Muscle layer of duodenum (tissue), 2 donors: ENCODE data around the gene DTX3.

ENCODE experiments used
- H3K27ac ChIP-seq: one replicate; pipeline ENCODE4 v1.7.0; 2013; ENCODE audit warnings: mild to moderate bottlenecking, low read length
- H3K27me3 ChIP-seq: one replicate; pipeline ENCODE4 v1.7.0; 2013; ENCODE audit warnings: low read depth, mild to moderate bottlenecking, control low read depth, low read length
- H3K36me3 ChIP-seq, 2 donors: one replicate each; pipeline ENCODE4 v1.7.0; 2013; ENCODE audit warnings: low read length in 2 of 2, control low read depth in 1 of 2, mild to moderate bottlenecking in 1 of 2; ENCODE audit not compliant: insufficient read depth in 2 of 2, control insufficient read depth in 1 of 2
- H3K4me1 ChIP-seq, 2 donors: one replicate each; pipeline ENCODE4 v1.7.0; 2013; ENCODE audit warnings: low read length in 2 of 2, mild to moderate bottlenecking in 2 of 2, control low read depth in 1 of 2, moderate library complexity in 1 of 2; ENCODE audit not compliant: insufficient read depth in 2 of 2, control insufficient read depth in 1 of 2
- H3K4me3 ChIP-seq, 2 donors: one replicate each; pipeline ENCODE4 v1.7.0; 2013; ENCODE audit warnings: low read length in 2 of 2, low read depth in 1 of 2, mild to moderate bottlenecking in 1 of 2
- H3K9me3 ChIP-seq, 2 donors: one replicate each; pipeline ENCODE4 v1.7.0; 2013; ENCODE audit warnings: low read length in 2 of 2, control low read depth in 1 of 2, mild to moderate bottlenecking in 1 of 2; ENCODE audit not compliant: control insufficient read depth in 1 of 2
- donor health status: healthy.

The DTX3 gene

GRCh38 chr12:57593187-57593586 lies 11.4 kb upstream of the DTX3 start:
- Histone ChIP-seq H3K9me3 (no peaks in the 10 kb centered on the region), H3K27ac (no peak overlapping the region), H3K4me1 (peaks cover 9 to 18% of the 10 kb centered on the region in 2 donors), H3K4me3 (no peak overlapping the region), H3K36me3 (peaks cover 8 to 16% of the 10 kb centered on the region in 2 donors), H3K27me3 (no peaks in the 10 kb centered on the region)

DNA sequence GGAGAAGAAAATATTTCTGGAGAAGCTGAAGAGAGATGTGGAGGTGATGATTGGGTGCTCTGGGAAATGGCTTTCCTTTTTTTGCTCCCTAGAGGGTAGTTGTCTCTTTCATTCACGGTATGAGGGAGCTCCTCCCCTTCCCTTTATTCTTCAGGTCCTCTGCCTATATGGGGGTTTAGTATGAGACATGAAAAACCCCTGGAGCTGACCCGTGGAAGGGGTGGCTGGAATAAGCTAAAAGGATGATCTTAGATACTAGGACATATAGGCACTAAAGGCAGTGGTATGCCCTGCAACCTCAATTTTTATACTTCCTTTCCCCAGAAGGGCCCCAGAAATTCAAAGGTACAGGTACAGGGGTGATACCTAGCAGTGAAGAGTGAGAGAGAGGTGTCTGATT lies 4.2 kb upstream of the DTX3 start:
- peaks cover 47 to 54% of the 10 kb centered on the region in 2 donors for H3K36me3 ChIP-seq
- no peak overlapping the region for H3K4me3 ChIP-seq
- H3K9me3 ChIP-seq, result no peaks in the 10 kb centered on the region
- peaks cover 6 to 12% of the 10 kb centered on the region in 2 donors for H3K4me1 ChIP-seq
- H3K27ac ChIP-seq, result no peak overlapping the region
- no peaks in the 10 kb centered on the region for H3K27me3 ChIP-seq

- peaks cover 9 to 28% of the 10 kb centered on the region in 2 donors for H3K4me1 ChIP-seq
- H3K27me3 ChIP-seq, result no peaks in the 10 kb centered on the region
- H3K9me3 ChIP-seq, result no peaks in the 10 kb centered on the region
- H3K36me3 ChIP-seq, result peaks cover 38 to 54% of the 10 kb centered on the region in 2 donors
- no peak overlapping the region for H3K4me3 ChIP-seq
- H3K27ac ChIP-seq, result no peak overlapping the region
Measured at GRCh38 chr12:57602544-57602943, 2.1 kb upstream of the DTX3 start.

GRCh38 chr12:57603324-57603723 lies 1.3 kb upstream of the DTX3 start:
- Histone ChIP-seq H3K27me3 (no peaks in the 10 kb centered on the region), H3K4me1 (peaks cover 9 to 28% of the 10 kb centered on the region in 2 donors), H3K27ac (peak overlapping the region; percentile 34), H3K4me3 (peak overlapping the region in 1 of 2 donors; percentile 86), H3K36me3 (peaks cover 38 to 57% of the 10 kb centered on the region in 2 donors), H3K9me3 (no peaks in the 10 kb centered on the region)

DNA sequence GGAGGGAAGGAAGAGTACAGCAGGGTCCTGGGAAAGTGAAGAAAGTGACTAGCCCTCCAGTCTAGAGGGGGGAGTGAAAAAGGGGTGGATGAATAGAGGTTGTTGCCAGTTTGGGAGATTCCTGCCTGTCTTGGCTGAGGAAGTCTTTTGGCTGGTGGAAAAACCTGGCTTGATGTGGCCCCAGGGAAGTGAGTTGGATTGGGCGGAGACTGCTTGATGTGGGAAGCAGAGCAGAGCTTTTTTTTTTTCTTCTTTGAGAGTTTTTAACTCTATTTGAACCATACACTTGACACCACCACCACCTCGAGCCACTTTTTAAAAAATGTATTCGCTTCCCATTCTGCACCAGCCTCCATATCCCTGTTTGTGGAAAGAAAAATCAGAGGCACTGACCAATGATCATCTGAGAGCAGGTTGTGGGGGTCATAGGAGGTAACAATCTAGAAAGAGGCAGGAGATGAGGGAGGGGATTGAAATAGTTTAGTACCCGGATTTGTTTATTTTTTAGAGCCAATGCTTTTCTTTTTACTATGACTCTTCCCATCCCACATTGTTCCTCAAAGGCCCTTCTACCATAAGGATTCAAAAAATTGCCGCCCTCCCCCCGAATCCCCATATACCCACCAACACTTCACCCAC lies 690 bp upstream of the DTX3 start:
- H3K27ac ChIP-seq, result peak overlapping the region; percentile 85
- no peaks in the 10 kb centered on the region for H3K9me3 ChIP-seq
- H3K4me3 ChIP-seq, result peak overlapping the region; percentile 74 to 86
- H3K4me1 ChIP-seq, result peaks cover 9 to 29% of the 10 kb centered on the region in 2 donors
- no peaks in the 10 kb centered on the region for H3K27me3 ChIP-seq
- H3K36me3 ChIP-seq, result peaks cover 33 to 55% of the 10 kb centered on the region in 2 donors

DNA sequence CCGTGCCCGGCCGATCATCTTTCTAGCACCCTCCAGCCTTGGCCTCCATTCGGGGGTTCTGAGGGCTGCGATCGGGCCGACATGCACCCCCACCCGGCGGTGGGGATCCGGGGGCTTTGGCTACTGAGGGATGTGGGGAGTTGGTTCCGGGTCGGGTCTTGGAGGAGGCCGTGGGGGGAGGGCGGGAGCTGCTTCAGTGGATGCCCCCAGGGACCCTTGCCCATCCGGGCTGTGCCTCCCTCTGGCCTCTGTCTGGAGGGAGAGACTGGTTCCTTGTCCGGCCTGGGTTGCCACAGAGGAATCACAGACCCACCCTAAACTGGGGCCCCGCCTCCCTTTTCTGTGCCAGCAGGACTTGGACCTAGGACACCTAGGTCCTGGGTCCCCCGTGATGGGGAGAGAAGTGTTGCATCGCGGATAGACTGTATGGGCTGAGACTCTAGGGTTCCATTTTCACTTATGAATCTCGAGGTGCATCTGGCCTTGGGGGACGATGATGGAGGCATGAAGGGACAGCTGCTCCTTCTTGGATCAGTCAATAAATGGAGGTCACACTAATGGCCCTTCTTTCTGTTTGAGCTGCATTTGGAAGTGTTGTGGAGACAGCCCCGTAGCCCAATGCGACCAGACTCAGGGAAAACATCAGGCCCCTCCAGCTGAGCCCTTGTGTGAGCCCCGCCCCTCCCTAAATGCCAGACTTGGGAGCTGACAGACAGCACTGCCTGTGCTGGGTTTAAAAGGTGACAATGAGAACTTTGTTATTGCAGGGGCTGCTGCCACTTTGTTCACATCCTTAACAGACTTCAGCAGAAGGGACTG lies 577 bp downstream of the DTX3 start:
- Histone ChIP-seq H3K4me1 (peaks cover 9 to 41% of the 10 kb centered on the region in 2 donors), H3K9me3 (no peaks in the 10 kb centered on the region), H3K27ac (peak overlapping the region; percentile 16), H3K4me3 (peak overlapping the region; percentile 64 to 86), H3K36me3 (peaks cover 22 to 42% of the 10 kb centered on the region in 2 donors), H3K27me3 (no peaks in the 10 kb centered on the region)

DNA sequence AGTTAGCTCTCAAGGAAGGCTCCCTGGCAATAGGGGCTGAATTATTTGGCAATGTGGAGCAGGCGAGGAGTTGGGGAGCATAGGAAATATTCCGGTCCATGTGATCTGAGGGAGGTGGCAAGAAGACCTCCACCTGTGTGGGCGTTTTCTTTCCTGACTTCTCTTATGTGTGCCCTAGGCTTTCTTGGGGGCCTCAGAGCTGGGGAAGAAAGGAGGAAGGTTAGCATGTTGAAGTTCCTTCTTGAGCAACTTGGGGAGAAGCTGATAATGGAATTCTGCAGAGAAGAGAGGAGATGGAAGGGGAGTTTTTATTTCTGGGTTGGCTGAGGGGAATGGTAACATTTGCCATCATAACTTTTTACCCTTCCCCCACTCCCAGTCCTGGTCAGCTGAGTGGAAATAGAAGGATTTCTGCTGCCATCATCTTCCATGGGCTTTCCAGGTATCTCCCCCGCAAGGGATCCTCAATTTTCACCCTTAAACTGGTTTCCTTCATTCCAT lies 1.2 kb downstream of the DTX3 start:
- Histone ChIP-seq H3K9me3 (no peaks in the 10 kb centered on the region), H3K27me3 (peaks cover 3% of the 10 kb centered on the region), H3K4me1 (peaks cover 9 to 46% of the 10 kb centered on the region in 2 donors), H3K36me3 (peaks cover 16 to 35% of the 10 kb centered on the region in 2 donors), H3K4me3 (peak overlapping the region; percentile 64 to 86), H3K27ac (peak overlapping the region; percentile 16)

DNA sequence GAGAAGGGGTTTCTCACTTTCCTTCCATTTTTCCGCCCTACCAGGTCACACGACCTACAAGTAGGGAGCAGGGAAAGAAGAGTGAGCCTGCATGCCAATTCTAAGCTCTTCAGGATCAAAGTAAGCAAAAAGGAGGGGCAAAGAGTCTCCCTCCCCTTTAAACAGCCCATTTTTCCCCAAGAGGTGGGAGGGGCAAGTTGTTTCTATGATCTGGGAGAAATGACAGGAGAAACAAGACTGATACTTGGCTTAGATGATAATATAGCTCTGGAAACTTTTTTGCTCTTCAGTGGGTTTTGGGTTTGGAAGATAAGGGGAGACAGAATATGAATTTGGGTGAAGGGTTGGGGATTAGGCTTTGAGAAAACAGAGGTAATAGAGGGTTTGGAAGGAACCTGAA lies 1.8 kb downstream of the DTX3 start:
- no peak overlapping the region for H3K27ac ChIP-seq
- peaks cover 9 to 51% of the 10 kb centered on the region in 2 donors for H3K4me1 ChIP-seq
- H3K9me3 ChIP-seq, result no peaks in the 10 kb centered on the region
- no peak overlapping the region for H3K4me3 ChIP-seq
- H3K27me3 ChIP-seq, result peaks cover 8% of the 10 kb centered on the region
- H3K36me3 ChIP-seq, result peaks cover 12 to 31% of the 10 kb centered on the region in 2 donors

DNA sequence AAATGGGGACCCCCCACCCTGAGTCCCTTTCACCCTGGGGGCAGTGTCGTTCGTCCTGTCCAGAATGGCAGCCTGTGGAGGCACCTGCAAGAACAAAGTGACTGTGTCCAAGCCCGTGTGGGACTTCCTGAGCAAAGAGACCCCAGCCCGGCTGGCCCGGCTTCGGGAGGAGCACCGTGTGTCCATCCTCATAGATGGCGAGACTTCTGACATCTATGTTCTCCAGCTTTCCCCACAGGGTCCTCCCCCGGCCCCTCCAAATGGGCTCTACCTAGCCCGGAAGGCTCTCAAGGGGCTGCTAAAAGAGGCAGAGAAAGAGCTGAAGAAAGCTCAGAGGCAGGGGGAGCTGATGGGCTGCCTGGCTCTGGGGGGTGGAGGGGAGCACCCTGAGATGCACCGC lies 2.2 kb downstream of the DTX3 start:
- H3K27me3 ChIP-seq, result peaks cover 8% of the 10 kb centered on the region
- H3K9me3 ChIP-seq, result no peaks in the 10 kb centered on the region
- H3K4me3 ChIP-seq, result no peak overlapping the region
- H3K27ac ChIP-seq, result no peak overlapping the region
- H3K36me3 ChIP-seq, result peaks cover 8 to 26% of the 10 kb centered on the region in 2 donors
- H3K4me1 ChIP-seq, result peaks cover 9 to 52% of the 10 kb centered on the region in 2 donors

GRCh38 chr12:57607958-57608663 lies 3.5 kb downstream of the DTX3 start:
- peaks cover 9 to 65% of the 10 kb centered on the region in 2 donors for H3K4me1 ChIP-seq
- H3K4me3 ChIP-seq, result no peak overlapping the region
- H3K27ac ChIP-seq, result no peak overlapping the region

More at GRCh38 chr12:57607958-57608663, 3.5 kb downstream of the DTX3 start:
- peaks cover 0 to 19% of the 10 kb centered on the region in 2 donors for H3K36me3 ChIP-seq
- no peaks in the 10 kb centered on the region for H3K9me3 ChIP-seq
- peaks cover 15% of the 10 kb centered on the region for H3K27me3 ChIP-seq
